Memory B cell (primary cell): Measurements from ENCODE around the gene AMPD2.

Experiments used
- ATAC-seq: fragments of 150-1000 bp; cut with Tn5 transposase; 2 replicates; pipeline ENCODE4 v1.10.0; 2021; ENCODE audit warnings: low read depth, mild to moderate bottlenecking, moderate library complexity
- DNase-seq, 2 donors: peaks; one replicate each; pipeline ENCODE4 v3.0.0; 2022; ENCODE audit warnings: low spot score in 2 of 2
- H3K27ac Mint-ChIP-seq: one replicate; pipeline ENCODE4 v1.8.0; 2022; ENCODE audit warnings: mild to moderate bottlenecking, moderate library complexity, mixed read lengths
- H3K27me3 Mint-ChIP-seq: one replicate; pipeline ENCODE4 v1.8.0; 2022; ENCODE audit warnings: mixed read lengths
- H3K36me3 Mint-ChIP-seq: one replicate; pipeline ENCODE4 v1.8.0; 2022; ENCODE audit warnings: mild to moderate bottlenecking, mixed read lengths
- H3K4me1 Mint-ChIP-seq: one replicate; pipeline ENCODE4 v1.8.0; 2022; ENCODE audit warnings: mixed read lengths
- H3K4me3 Mint-ChIP-seq: one replicate; pipeline ENCODE4 v1.8.0; 2022; ENCODE audit warnings: mild to moderate bottlenecking, moderate library complexity, mixed read lengths
- H3K9me3 Mint-ChIP-seq: one replicate; pipeline ENCODE4 v1.8.0; 2022; ENCODE audit warnings: mixed read lengths

Gene AMPD2

DNA sequence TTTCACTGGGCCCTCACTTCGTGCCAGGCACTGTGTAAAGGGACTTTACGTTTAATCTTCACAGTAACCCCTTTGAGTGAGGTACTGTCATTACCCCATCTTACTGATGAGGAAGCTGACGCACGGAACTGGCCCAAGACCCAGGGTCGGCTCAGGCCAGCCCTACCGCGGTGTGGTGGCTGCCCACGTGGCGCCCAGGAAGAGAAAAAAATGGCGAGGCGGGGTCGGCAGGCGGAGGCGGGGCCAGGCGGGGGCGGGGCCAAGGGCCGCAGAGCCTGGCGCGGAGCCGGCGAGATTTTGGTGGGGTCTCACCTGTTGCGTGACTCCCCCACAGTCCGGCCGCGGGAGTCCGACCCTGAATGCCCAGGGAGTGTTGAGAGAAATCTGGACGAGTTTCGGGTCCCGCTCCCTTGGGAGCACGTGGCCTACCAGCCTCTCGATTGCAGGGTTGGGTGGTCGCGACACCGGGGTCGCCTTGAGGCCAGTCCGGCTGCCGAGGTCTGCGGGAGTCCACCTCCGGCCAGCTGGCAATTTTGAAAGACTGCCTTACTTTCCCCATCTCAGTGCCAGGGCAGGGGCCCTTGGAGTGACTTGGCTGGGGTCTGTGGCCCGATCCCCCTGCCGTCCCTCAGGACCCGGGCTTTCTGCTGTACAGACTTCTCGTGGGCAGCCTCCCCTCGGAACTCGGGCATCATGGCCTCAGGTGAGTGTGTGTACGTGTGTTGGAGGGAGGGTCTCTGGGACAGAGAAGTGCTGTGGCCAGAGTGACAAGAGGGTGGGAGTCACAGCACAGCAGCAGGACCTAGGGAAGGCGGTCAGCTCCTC, at the start of gene AMPD2, which contains the start of gene GNAT2:
Gene AMPD2 (plus strand): TSS at position 262 of the 825 bp plus-strand sequence. CDS start 1,339 bp downstream, outside the sequence.
Gene GNAT2 (minus strand): TSS at position 41 of the 825 bp plus-strand sequence. CDS start 6,746 bp downstream, outside the sequence.
- ATAC-seq = peak; percentile 57
- no peaks in the 10 kb centered on the region for H3K36me3 Mint-ChIP-seq
- no peaks in the 10 kb centered on the region for H3K9me3 Mint-ChIP-seq
- peak; percentile 56 to 68 for DNase-seq
- peak within 1 kb of the TSS; percentile 94 for H3K4me3 Mint-ChIP-seq
- peak within 1 kb of the TSS; percentile 94 for H3K27ac Mint-ChIP-seq
- peaks cover 59% of the 10 kb centered on the region for H3K4me1 Mint-ChIP-seq
- no peaks in the 10 kb centered on the region for H3K27me3 Mint-ChIP-seq

DNA sequence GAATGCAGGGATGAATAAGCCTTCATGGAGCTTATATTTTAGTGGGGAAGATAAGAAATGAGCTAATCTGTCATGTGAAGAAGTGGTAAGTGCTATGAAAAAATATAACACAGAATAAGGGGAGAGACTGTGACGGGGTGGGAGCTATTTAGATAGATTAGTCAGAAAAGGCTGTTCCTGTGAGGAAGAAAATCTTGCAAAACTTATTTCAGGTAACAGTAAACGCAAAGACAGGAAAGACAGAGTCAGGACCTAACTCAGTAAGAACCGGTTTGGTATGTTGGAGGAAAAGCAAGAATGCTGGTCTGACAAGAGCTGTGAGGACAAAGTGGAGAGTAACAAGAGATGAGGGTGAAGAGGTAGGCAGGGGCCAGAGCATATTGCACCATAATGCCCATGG, 49.2 kb upstream of the AMPD2 start:
- no peak for DNase-seq
- no peak for ATAC-seq
- Mint-ChIP-seq H3K27me3 (no peaks in the 10 kb centered on the region), H3K4me3 (no peak overlapping the region), H3K4me1 (peaks cover 24% of the 10 kb centered on the region), H3K36me3 (peaks cover 3% of the 10 kb centered on the region), H3K9me3 (no peaks in the 10 kb centered on the region), H3K27ac (no peak overlapping the region)

DNA sequence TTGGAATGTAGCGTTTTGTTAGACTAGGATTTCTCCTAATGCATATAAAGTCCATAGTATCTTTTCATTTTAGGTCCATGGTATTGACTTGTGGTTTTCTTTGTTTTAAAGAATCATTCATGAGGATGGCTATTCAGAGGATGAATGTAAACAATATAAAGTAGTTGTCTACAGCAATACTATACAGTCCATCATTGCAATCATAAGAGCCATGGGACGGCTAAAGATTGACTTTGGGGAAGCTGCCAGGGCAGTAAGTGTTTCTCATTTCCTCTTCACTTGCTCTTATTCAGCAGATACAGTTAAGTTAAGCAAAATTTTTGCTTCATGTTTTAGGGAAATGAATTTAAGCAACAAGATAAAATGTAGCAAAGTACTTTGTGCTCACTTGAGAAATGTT, 45.9 kb upstream of the AMPD2 start:
- no peak overlapping the region for H3K4me3 Mint-ChIP-seq
- no peak for DNase-seq

DNA sequence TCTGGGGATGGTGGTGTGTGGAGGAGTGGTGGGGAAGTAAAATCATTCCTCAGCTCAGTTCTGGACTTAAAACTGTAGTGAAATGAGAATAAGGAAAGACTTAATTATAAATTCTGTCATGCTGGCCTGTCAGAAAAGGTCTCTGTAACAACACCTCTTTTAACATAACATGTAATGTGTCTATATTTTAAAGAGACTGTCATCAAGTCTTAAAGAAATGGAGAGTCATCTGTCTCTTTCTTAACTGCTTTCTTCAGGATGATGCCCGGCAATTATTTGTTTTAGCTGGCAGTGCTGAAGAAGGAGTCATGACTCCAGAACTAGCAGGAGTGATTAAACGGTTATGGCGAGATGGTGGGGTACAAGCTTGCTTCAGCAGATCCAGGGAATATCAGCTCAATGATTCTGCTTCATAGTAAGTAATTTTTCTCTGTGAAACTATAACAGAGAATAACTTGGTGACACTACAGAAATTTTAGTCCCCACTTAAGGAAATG, 40.6 kb upstream of the AMPD2 start:
- Mint-ChIP-seq H3K27ac (no peak overlapping the region), H3K36me3 (peaks cover 25% of the 10 kb centered on the region), H3K9me3 (no peaks in the 10 kb centered on the region), H3K27me3 (no peaks in the 10 kb centered on the region), H3K4me1 (peaks cover 2% of the 10 kb centered on the region), H3K4me3 (no peak overlapping the region)
- no peak for ATAC-seq
- no peak for DNase-seq

More for the DNA sequence above, 45.9 kb upstream of the AMPD2 start:
- H3K27ac Mint-ChIP-seq = no peak overlapping the region
- H3K27me3 Mint-ChIP-seq = no peaks in the 10 kb centered on the region
- H3K36me3 Mint-ChIP-seq = peaks cover 8% of the 10 kb centered on the region
- H3K4me1 Mint-ChIP-seq = peaks cover 11% of the 10 kb centered on the region
- ATAC-seq = peak; percentile 59
- no peaks in the 10 kb centered on the region for H3K9me3 Mint-ChIP-seq

DNA sequence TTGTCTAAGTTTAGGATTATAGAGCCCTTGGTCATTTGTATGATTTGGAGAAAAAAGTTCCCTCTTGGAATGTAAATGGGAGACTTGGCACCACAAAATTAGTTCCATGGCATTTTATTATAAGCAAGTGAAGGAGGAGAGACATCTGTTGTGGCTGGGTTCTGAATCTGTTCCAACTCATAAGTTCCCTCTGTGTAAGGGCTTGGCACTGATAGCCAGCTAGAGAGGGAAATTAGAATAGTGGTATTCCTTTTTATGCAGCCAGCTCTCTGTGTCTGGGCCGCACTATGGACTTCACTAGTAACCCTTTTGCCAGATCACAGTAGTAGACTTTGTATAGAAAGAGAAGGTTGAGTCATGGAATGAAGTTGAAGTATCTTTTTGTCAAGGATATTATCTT, 40.1 kb upstream of the AMPD2 start:
- Mint-ChIP-seq H3K4me3 (no peak overlapping the region), H3K36me3 (peaks cover 27% of the 10 kb centered on the region), H3K4me1 (peaks cover 2% of the 10 kb centered on the region), H3K27me3 (no peaks in the 10 kb centered on the region), H3K9me3 (no peaks in the 10 kb centered on the region), H3K27ac (peak overlapping the region; percentile 24)
- no peak for ATAC-seq
- no peak for DNase-seq

DNA sequence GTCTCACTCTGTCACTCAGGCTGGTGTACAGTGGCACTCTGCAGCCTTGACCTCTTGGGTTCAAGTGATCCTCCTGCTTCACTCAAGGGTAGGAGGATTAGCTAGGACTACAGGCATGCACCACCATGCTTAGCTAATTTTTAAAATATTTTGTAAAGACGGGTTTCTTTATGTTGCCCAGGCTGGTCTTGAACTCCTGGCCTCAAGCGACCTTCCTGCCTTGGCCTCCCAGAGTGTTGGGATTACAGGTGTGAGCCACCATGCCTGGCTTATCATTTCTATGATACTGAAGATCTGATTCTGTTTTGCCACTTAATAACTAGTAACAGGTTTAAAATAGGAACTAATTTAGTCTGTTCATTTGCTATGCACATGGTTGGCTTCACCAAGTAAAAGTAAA, 37.6 kb upstream of the AMPD2 start:
- Mint-ChIP-seq H3K27me3 (no peaks in the 10 kb centered on the region), H3K4me1 (no peaks in the 10 kb centered on the region), H3K9me3 (no peaks in the 10 kb centered on the region), H3K36me3 (peaks cover 37% of the 10 kb centered on the region), H3K4me3 (no peak overlapping the region), H3K27ac (no peak overlapping the region)
- DNase-seq (no peak), ATAC-seq (no peak)

DNA sequence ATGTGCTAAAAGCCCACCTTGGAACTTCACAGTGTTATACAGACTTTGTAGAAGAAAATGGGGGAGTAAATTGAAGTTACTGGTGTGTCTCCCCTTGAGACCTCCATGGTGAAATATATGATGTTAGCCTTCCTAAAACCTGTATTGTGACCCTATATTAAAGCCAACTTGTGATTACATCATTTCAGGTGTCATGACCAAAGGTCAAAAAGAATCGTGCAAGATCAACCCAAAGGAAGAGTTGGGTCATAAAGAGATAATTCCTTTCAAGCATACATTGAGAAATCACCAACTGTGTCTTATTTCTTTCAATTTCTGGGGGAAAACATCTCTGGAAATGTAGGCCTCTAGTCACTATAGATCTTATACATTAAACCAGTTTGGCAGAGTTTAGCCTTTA, 34.9 kb upstream of the AMPD2 start:
- Mint-ChIP-seq H3K4me3 (no peak overlapping the region), H3K36me3 (peaks cover 56% of the 10 kb centered on the region), H3K27me3 (no peaks in the 10 kb centered on the region), H3K27ac (no peak overlapping the region), H3K4me1 (no peaks in the 10 kb centered on the region), H3K9me3 (no peaks in the 10 kb centered on the region)
- no peak for DNase-seq
- no peak for ATAC-seq

DNA sequence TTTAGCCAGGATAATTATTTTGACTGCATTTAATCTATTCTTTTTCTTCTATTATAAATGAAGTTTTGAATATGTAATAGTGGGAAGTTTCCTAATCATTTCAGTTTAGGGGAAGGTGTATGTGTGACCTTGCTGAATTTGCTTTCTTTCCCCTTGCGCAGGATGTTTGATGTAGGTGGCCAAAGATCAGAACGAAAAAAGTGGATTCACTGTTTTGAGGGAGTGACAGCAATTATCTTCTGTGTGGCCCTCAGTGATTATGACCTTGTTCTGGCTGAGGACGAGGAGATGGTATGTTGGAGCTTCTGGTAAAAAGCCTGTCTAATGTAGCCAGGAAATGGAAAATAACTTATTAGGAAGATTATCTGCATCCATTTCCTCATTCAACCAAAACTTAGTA, 33.6 kb upstream of the AMPD2 start:
- Mint-ChIP-seq H3K36me3 (peaks cover 59% of the 10 kb centered on the region), H3K27ac (no peak overlapping the region), H3K27me3 (no peaks in the 10 kb centered on the region), H3K4me3 (no peak overlapping the region), H3K4me1 (no peaks in the 10 kb centered on the region), H3K9me3 (no peaks in the 10 kb centered on the region)
- ATAC-seq (no peak), DNase-seq (no peak)

DNA sequence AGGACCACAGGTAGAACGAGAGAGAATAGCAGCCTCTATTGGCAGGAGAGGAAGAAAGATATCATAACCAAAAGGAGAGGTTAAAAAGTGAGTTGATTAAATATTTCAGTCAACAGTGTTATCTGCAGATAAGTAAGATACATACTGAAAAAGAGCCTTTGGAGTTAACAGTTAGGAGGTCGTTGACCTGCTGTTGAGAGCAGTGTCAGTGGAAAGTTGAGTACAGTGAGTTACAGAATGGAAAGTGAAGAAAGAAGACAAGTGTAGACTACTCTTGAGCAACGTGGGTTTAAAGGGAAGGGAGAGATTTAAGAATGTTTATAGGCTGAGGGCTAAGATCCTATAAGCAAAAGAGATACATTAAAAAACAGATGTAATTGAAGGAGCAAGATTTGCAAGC, 30.5 kb upstream of the AMPD2 start:
- Mint-ChIP-seq H3K27ac (peak overlapping the region; percentile 3), H3K36me3 (peaks cover 57% of the 10 kb centered on the region), H3K27me3 (no peaks in the 10 kb centered on the region), H3K9me3 (no peaks in the 10 kb centered on the region), H3K4me1 (no peaks in the 10 kb centered on the region), H3K4me3 (no peak overlapping the region)
- ATAC-seq (no peak), DNase-seq (no peak)

DNA sequence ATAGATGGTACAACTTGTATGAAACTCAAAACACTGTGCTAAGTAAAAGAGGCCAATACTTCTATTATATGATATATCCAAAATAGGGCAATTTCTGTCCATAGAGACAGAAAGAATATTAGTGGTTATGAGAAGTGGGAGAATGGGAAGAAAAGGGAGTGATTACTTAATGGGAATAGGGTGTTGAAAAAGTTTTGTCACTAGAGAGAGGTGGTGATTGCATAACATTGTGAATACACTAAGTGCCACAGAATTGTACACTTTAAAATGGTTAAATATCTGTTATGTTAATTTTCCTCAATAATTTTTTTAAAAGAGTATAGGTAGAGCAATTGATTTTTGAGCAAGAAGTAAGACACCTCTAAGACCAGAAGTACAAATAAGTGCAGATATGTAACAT, 30.0 kb upstream of the AMPD2 start:
- no peak overlapping the region for H3K27ac Mint-ChIP-seq
- no peak for ATAC-seq
- H3K27me3 Mint-ChIP-seq = no peaks in the 10 kb centered on the region
- no peaks in the 10 kb centered on the region for H3K9me3 Mint-ChIP-seq
- no peak overlapping the region for H3K4me3 Mint-ChIP-seq
- H3K36me3 Mint-ChIP-seq = peaks cover 53% of the 10 kb centered on the region
- no peaks in the 10 kb centered on the region for H3K4me1 Mint-ChIP-seq
- DNase-seq = no peak

DNA sequence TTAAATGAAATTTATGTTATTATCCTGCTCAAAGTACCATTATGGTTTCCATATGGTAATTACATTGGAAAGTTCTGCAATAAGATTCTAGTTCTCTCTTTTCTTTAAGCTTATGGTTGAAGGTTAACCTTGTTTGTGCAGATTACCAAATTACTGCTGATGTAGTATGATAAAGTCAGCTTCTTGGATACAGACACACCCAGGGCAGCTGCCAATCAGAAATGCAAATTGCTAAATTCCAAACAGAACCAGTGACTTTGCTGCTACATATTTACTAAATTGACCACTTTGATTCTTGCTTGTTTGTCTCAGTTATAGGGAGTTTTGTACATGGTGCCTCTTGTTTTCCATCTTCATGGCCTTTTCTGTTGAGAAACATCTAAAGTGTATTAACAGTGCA, 26.7 kb upstream of the AMPD2 start:
- ATAC-seq = no peak
- Mint-ChIP-seq H3K27me3 (no peaks in the 10 kb centered on the region), H3K27ac (no peak overlapping the region), H3K36me3 (peaks cover 31% of the 10 kb centered on the region), H3K4me3 (no peak overlapping the region), H3K9me3 (no peaks in the 10 kb centered on the region), H3K4me1 (no peaks in the 10 kb centered on the region)
- DNase-seq = no peak

DNA sequence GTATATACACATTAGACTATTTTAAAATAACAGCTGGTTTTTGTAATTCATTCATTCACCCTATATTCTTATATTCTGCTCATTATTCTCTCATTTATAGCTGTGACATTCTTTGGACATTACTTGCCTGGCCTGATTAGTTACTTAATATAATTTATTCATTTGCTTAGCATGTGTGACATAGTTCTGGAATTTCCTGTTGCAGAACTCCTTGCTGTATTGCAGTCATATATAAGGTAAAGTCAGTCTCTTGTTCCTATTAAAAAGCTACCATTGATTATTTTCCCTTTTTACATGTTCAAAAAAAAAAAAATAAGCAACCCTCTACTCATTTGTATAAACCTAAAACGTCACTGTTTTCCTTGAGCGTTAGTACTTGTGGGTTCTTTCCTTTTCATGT, 24.1 kb upstream of the AMPD2 start:
- no peak overlapping the region for H3K4me3 Mint-ChIP-seq
- H3K27me3 Mint-ChIP-seq = no peaks in the 10 kb centered on the region
- H3K27ac Mint-ChIP-seq = no peak overlapping the region
- ATAC-seq (no peak), DNase-seq (no peak)
- no peaks in the 10 kb centered on the region for H3K9me3 Mint-ChIP-seq
- H3K4me1 Mint-ChIP-seq = no peaks in the 10 kb centered on the region
- H3K36me3 Mint-ChIP-seq = peaks cover 10% of the 10 kb centered on the region

DNA sequence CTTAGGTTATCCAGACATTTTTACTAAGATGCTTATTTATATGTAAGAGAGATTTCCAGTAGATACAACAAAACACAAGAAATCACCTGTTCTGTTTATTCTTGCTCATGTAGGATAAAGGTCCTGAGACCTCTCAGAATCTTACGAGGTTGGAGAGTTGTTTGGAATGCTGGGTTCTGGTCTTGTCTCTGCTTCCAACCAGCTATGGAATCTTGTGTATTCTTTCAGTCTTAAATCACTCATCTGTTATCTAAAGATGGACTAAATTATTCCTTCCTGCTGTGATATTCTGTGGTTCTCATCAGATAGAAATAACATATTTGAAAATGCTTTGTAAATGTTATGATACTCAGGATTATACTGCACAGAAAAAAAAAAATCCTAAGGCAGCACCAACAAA, 21.5 kb upstream of the AMPD2 start:
- Mint-ChIP-seq H3K36me3 (peaks cover 4% of the 10 kb centered on the region), H3K27ac (no peak overlapping the region), H3K4me1 (no peaks in the 10 kb centered on the region), H3K9me3 (no peaks in the 10 kb centered on the region), H3K27me3 (no peaks in the 10 kb centered on the region), H3K4me3 (no peak overlapping the region)
- DNase-seq (no peak), ATAC-seq (no peak)

DNA sequence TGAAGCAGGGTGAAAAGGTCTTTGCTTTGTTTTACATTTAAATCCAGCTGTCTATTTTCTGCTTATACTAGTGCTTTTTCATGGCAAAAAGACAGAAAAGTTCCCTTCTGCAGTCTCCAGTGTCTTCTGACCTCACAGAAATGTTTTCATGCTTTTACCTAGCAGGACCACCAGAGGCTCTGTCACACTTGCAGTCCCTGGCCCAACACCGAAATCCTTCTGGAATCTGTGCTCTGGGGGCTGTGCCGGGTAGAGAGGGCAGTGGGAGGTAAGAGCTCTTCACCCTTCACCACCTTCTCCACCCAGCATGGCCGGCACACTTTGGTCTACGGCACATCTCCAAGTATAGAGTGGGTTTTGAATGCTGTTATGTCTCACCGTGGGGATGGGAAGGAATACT, 21.0 kb upstream of the AMPD2 start:
- H3K4me3 Mint-ChIP-seq = no peak overlapping the region
- no peaks in the 10 kb centered on the region for H3K27me3 Mint-ChIP-seq
- no peak overlapping the region for H3K27ac Mint-ChIP-seq
- ATAC-seq = no peak
- H3K9me3 Mint-ChIP-seq = no peaks in the 10 kb centered on the region
- no peak for DNase-seq
- H3K36me3 Mint-ChIP-seq = peaks cover 2% of the 10 kb centered on the region
- H3K4me1 Mint-ChIP-seq = no peaks in the 10 kb centered on the region

DNA sequence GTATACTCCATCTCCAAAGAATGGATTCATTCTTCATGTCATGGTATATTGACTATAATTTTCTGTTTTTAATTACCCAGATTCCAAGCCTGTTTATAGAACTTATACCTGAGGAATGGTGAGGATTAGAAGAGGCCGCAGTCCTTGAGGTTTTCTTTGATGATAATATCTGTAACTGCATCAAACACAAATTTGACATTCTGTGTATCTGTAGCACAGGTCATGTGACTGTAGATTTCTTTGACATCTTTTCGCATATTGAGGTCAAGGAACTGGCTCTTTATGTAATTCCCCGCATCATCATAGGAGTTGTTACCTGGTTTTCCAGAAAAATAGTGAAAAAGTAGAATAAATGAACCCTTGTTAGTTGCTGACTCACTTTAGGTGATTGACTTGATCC, 16.4 kb upstream of the AMPD2 start:
- no peaks in the 10 kb centered on the region for H3K27me3 Mint-ChIP-seq
- ATAC-seq (no peak), DNase-seq (no peak)
- H3K4me1 Mint-ChIP-seq = no peaks in the 10 kb centered on the region
- no peaks in the 10 kb centered on the region for H3K9me3 Mint-ChIP-seq
- no peaks in the 10 kb centered on the region for H3K36me3 Mint-ChIP-seq
- H3K27ac Mint-ChIP-seq = no peak overlapping the region
- H3K4me3 Mint-ChIP-seq = no peak overlapping the region
